ENCODE results near the gene PCNX2.

DNA sequence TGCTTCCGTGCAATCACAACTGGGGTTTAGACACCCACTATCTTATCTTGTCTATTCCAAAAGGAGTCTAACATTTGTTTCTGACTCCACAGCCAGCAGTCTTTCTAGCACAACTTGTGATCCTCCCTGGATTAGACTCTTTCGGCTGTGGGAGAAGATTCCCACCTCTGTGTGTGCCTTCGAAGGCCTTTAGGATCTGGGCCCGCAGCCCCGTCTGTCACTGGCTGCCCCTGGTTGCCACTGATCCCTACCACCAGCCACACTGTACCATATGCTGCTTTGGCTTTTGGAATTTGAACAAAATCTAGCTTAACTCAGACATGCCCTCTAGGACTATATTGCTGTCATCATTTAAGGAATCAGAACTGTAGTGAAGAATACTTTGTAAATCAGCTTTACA is 327.1 kb downstream of the PCNX2 start:
- TF ChIP-seq ZNF274 (IDR thresholded peaks at IDR 0.05; ENCODE audit: low read depth, low read length): no peak
- no peak for TF ChIP-seq YY1 (IDR thresholded peaks at IDR 0.05; ENCODE audit: insufficient read depth, insufficient read length)
